Measurements from ENCODE around the gene PRDX5.
A peak's percentile ranks its signal among the peaks of the same experiment; 100 is the strongest.

The PRDX5 gene

DNA sequence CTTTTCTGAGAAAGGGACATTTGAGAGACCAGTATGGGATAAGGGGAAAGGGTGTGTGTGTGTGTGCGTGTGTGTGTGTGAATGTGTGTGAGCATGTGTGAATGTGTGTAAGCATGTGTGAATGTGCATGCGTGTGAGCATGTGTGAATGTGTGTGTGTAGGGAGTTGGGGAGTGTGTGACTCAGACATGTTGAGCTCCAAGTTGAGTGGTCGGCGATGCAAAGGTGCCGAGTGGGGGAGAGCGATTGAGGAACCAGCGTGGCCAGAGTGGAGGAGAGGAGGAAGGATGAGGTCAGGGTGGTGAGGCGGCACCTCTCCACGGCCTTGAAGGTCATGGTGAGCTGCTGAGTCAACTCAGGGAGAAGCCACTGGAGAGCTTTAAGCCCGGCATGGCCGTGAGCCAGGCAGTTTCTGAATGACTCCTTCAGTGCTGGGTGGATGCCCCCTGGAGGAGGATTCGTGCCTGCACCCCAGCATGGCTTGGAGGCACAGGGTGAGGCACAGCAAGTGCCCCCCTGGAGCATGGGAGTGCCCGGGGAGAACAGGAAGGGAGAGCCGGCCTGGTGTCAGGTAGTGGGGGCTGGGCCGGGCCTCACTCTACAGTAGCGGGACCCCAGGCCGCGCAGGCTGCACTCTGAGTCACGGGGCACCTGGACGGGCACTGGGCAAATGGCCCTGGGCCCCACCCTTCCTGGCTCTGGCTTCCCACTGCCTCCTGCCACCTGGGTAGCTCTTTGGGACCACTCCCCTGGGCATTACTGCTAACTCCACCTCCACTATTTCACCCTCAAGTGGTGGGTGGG lies 13.8 kb downstream of the PRDX5 start:
- DNase-seq (ENCODE audit: low read depth), result peak; percentile 95
- TF ChIP-seq, protein P1, sequence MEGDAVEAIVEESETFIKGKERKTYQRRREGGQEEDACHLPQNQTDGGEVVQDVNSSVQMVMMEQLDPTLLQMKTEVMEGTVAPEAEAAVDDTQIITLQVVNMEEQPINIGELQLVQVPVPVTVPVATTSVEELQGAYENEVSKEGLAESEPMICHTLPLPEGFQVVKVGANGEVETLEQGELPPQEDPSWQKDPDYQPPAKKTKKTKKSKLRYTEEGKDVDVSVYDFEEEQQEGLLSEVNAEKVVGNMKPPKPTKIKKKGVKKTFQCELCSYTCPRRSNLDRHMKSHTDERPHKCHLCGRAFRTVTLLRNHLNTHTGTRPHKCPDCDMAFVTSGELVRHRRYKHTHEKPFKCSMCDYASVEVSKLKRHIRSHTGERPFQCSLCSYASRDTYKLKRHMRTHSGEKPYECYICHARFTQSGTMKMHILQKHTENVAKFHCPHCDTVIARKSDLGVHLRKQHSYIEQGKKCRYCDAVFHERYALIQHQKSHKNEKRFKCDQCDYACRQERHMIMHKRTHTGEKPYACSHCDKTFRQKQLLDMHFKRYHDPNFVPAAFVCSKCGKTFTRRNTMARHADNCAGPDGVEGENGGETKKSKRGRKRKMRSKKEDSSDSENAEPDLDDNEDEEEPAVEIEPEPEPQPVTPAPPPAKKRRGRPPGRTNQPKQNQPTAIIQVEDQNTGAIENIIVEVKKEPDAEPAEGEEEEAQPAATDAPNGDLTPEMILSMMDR (conservative IDR thresholded peaks at IDR 0.05; ENCODE audit: control insufficient read depth, insufficient read depth, low read depth, low read length), result peak; percentile 77
- H3K4me3 ChIP-seq (ENCODE audit: control insufficient read depth, low read depth, low read length), result no peak overlapping the region

DNA sequence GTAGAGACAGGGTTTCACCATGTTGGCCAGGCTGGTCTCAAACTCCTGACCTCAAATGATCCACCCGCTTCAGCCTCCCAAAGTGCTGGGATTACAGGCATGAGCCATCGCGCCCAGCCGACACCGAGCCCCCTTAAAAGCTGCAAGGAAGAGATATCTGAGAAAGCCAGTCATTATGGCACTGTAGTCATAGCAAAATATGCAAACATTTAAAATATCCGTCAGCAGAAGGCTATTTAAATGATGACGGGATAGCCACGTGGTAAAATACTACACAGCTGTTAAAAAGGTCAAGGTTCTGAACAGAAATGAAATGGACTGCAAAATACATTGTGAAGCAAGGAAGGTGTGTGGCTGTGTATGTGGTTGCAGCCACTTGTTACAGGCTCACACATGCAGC lies 15.6 kb downstream of the PRDX5 start:
- H3K4me3 ChIP-seq (ENCODE audit: control insufficient read depth, low read depth, low read length), result no peak overlapping the region
- TF ChIP-seq, protein P1 (conservative IDR thresholded peaks at IDR 0.05; ENCODE audit: control insufficient read depth, insufficient read depth, low read depth, low read length), result no peak
- no peak for DNase-seq (ENCODE audit: low read depth)

DNA sequence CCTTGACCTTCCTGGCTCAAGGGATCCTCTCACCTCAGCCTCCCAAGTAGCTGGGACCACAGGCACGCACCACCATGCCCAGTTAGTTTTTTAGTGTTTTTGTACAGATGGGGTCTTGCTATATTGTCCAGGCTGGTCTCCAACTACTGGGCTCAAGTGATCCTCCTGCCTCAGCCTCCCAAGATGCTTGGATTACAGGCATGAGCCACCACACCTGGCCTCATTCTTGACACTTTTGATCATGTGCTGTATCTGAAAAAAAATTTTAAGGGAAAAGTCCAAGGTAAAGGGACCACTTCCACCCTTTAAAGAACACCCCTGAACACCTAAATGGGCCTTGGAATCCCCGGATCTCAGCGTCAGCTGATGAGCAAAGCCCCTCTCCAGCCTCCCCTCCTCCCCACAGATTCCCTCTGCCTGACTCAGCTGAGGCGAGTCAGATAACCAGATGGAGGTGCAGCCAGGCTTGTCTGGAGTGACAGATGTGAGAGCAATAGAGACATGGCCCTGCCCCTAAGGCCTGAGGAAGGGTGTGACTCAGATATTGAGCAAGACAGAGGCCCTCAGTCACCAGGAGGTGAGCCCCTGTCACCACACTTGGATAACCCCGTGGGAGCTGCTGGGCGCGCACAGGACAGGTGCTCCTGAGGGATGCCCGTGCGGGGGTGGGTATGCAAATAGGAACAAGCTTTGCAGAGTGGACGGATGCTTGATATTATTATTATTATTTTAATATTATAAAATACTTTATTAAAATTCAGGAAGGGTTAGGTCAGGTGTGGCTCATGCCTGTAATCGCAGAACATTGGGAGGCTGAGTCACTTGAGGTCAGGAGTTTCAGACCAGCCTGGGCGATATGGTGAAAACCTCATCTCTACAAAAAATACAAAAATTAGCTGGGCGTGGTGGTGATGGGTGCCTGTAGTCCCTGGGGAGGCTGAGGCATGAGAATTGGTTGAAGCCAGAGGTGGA lies 17.1 kb downstream of the PRDX5 start:
- DNase-seq (ENCODE audit: low read depth), result peak; percentile 94
- H3K4me3 ChIP-seq (ENCODE audit: control insufficient read depth, low read depth, low read length), result no peak overlapping the region
- TF ChIP-seq, protein P1 (conservative IDR thresholded peaks at IDR 0.05; ENCODE audit: control insufficient read depth, insufficient read depth, low read depth, low read length), result no peak

DNA sequence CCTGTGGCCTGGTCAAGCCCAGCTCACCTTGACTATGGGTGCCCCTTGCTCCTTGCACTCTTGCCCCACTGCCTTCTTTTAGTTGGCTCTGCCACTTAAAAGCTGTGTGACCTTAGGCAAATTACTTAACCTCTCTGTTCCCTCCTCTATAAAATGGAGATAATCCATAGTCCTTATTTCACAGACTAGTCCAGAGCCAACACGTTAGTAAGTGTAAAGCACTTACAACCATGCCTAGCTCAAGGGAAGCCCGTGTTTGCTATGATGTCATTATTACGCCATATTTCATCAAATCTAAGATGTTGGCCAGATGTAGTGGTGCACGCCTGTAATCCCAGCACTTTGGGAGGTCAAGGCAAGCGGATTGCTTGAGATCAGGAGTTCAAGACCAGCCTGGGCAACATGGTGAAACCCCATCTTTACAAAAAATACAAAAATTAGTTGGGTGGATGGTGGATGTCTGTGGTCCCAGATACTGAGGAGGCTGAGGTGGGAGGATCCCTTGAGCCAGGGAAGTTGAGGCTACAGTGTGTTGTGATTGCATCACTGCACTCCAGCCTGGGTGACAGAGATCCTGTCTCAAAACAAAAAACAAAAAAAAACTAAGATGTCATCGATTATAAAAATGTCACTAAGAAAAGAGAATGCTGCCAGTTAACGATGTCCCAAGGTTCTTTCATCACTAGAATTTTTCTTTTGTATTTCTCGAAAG lies 19.8 kb downstream of the PRDX5 start:
- TF ChIP-seq, protein P1 (conservative IDR thresholded peaks at IDR 0.05; ENCODE audit: control insufficient read depth, insufficient read depth, low read depth, low read length), result no peak

DNA sequence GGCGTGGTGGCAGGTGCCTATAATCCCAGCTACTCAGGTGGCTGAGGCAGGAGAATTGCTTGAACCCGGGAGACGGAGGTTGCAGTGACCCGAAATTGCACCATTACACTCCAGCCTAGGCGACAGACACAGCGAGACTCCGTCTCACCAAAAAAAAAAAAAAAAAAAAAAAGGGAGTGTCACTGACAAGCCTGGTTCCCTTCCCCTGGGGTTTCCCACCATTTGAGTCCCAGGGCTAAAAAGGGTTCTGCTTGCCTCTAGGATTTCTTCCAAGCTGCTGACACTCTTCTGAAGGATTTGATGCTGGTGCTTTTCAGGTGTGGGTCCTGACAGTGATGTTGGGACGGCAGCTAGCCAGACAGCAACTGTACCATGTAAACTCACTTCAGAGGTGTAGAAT lies 20.8 kb downstream of the PRDX5 start:
- no peak overlapping the region for H3K4me3 ChIP-seq (ENCODE audit: control insufficient read depth, low read depth, low read length)
- no peak for DNase-seq (ENCODE audit: low read depth)

More for the DNA sequence above, 19.8 kb downstream of the PRDX5 start:
- peak; percentile 49 for DNase-seq (ENCODE audit: low read depth)
- H3K4me3 ChIP-seq (ENCODE audit: control insufficient read depth, low read depth, low read length), result no peak overlapping the region

More for the DNA sequence above, 20.8 kb downstream of the PRDX5 start:
- TF ChIP-seq, protein P1 (conservative IDR thresholded peaks at IDR 0.05; ENCODE audit: control insufficient read depth, insufficient read depth, low read depth, low read length), result no peak
